Spinal cord (tissue), 10 donors: ENCODE measurements around the gene ATRIP. TPM values are rescaled to one million over a fixed set of nuclear protein-coding genes. Genes with fewer than 3 reads are reported as not detected.
"Not testable (repeated sequence)": the region's sequence is repeated elsewhere in the genome, so short reads cannot be mapped to it uniquely, and the experiment has no call there.

ENCODE experiments used
- DNase-seq, 6 donors: peaks; one replicate each; pipeline versions ENCODE4 v3.0.0 to v3.0.0-alpha.2; 2013 to 2015; ENCODE audit warnings: low spot score in 6 of 6, low read depth in 4 of 6
- H3K27ac ChIP-seq: one replicate; pipeline ENCODE4 v1.5.1; 2013; ENCODE audit warnings: low read depth, low read length, control low read depth
- H3K27me3 ChIP-seq: one replicate; pipeline ENCODE4 v1.6.1; 2013; ENCODE audit warnings: low read length; ENCODE audit not compliant: control insufficient read depth, insufficient read depth
- H3K36me3 ChIP-seq: one replicate; pipeline ENCODE4 v1.6.1; 2013; ENCODE audit warnings: low read length; ENCODE audit not compliant: control insufficient read depth, insufficient read depth
- H3K4me1 ChIP-seq: one replicate; pipeline ENCODE4 v1.6.1; 2013; ENCODE audit warnings: low read length; ENCODE audit not compliant: control insufficient read depth, insufficient read depth
- H3K4me3 ChIP-seq: one replicate; pipeline ENCODE4 v1.5.1; 2013; ENCODE audit warnings: low read depth, low read length, control low read depth
- H3K9me3 ChIP-seq: one replicate; pipeline ENCODE4 v1.6.1; 2013; ENCODE audit warnings: low read length; ENCODE audit not compliant: control insufficient read depth, insufficient read depth
- WGBS: methylation state at CpG from one replicate; pipeline ENCODE4 v1.1.5; 2013; ENCODE audit warnings: missing lambda C conversion rate; ENCODE audit not compliant: insufficient coverage; 5-methylcytosine and 5-hydroxymethylcytosine counted together
- polyA plus RNA-seq, 2 donors: library from polyadenylated mRNA; unstranded; fragments of 120-200 nt; gene quantifications; one replicate each; pipeline ENCODE4 v1.2.1, GENCODE V29; 2013; ENCODE audit not compliant: insufficient read length in 2 of 2
- total RNA-seq, 2 donors: library from RNA; depleted of rRNA in 1 of 2; stranded (reverse); fragments of 120-200 nt in 1 of 2; fragments of >200 nt in 1 of 2; gene quantifications; one replicate each; pipeline versions ENCODE4 v1.2.3 to v1.2.4, GENCODE V29; 2013 to 2014
- donor health status: healthy.

ATRIP gene
- total and polyA plus RNA-seq, 4 donors: 5.5 to 12.8 (median 9.6) TPM

- no peak for DNase-seq
- Histone ChIP-seq H3K9me3 (no peaks in the 10 kb centered on the region), H3K4me3 (no peak overlapping the region), H3K27me3 (no peaks in the 10 kb centered on the region), H3K27ac (no peak overlapping the region), H3K36me3 (peaks cover 26% of the 10 kb centered on the region), H3K4me1 (peaks cover 13% of the 10 kb centered on the region)
- 100% methylated on average over 1 of the region's 1 CpG for WGBS
Measured at GRCh38 chr3:48451270-48451669, 4.7 kb downstream of the ATRIP start.

- DNase-seq: no peak
- no peaks in the 10 kb centered on the region for H3K9me3 ChIP-seq
- H3K27ac ChIP-seq: no peak overlapping the region
- peaks cover 53% of the 10 kb centered on the region for H3K36me3 ChIP-seq
- no peak overlapping the region for H3K4me3 ChIP-seq
- no CpG with 5 or more reads among the region's 1 CpG for WGBS
- no peaks in the 10 kb centered on the region for H3K27me3 ChIP-seq
- H3K4me1 ChIP-seq: no peaks in the 10 kb centered on the region
Measured at GRCh38 chr3:48456456-48456855, 9.9 kb downstream of the ATRIP start.

- peaks cover 55% of the 10 kb centered on the region for H3K36me3 ChIP-seq
- WGBS: 93% methylated on average over 3 of the region's 3 CpGs
Measured at GRCh38 chr3:48459331-48459730, 12.8 kb downstream of the ATRIP start.

GRCh38 chr3:48459773-48460516 lies 13.4 kb downstream of the ATRIP start:
- H3K27me3 ChIP-seq: no peaks in the 10 kb centered on the region
- DNase-seq: no peak
- peaks cover 6% of the 10 kb centered on the region for H3K4me1 ChIP-seq
- no peak overlapping the region for H3K4me3 ChIP-seq
- H3K36me3 ChIP-seq: peaks cover 60% of the 10 kb centered on the region
- H3K27ac ChIP-seq: no peak overlapping the region
- 93% methylated on average over 7 of the region's 7 CpGs for WGBS
- H3K9me3 ChIP-seq: no peaks in the 10 kb centered on the region

More at GRCh38 chr3:48459331-48459730, 12.8 kb downstream of the ATRIP start:
- no peak overlapping the region for H3K27ac ChIP-seq
- H3K4me3 ChIP-seq: no peak overlapping the region
- H3K9me3 ChIP-seq: no peaks in the 10 kb centered on the region
- H3K4me1 ChIP-seq: no peaks in the 10 kb centered on the region
- no peaks in the 10 kb centered on the region for H3K27me3 ChIP-seq
- DNase-seq: no peak

GRCh38 chr3:48460517-48460902 lies 14.0 kb downstream of the ATRIP start:
- no peak overlapping the region for H3K27ac ChIP-seq
- H3K27me3 ChIP-seq: no peaks in the 10 kb centered on the region
- no peak for DNase-seq
- no peaks in the 10 kb centered on the region for H3K9me3 ChIP-seq
- H3K4me3 ChIP-seq: no peak overlapping the region
- 90% methylated on average over 2 of the region's 3 CpGs for WGBS
- peaks cover 12% of the 10 kb centered on the region for H3K4me1 ChIP-seq
- H3K36me3 ChIP-seq: peaks cover 60% of the 10 kb centered on the region

GRCh38 chr3:48461767-48462166 lies 15.2 kb downstream of the ATRIP start:
- Histone ChIP-seq H3K36me3 (peaks cover 69% of the 10 kb centered on the region), H3K4me1 (peaks cover 24% of the 10 kb centered on the region)
- no CpG with 5 or more reads among the region's 7 CpGs for WGBS
- H3K4me3 ChIP-seq, H3K27ac ChIP-seq, DNase-seq, H3K9me3 ChIP-seq, H3K27me3 ChIP-seq: not testable (repeated sequence)

GRCh38 chr3:48463703-48464102 lies 17.2 kb downstream of the ATRIP start:
- DNase-seq: no peak
- Histone ChIP-seq H3K27ac (no peak overlapping the region), H3K27me3 (no peaks in the 10 kb centered on the region), H3K9me3 (no peaks in the 10 kb centered on the region), H3K4me3 (no peak overlapping the region), H3K36me3 (peaks cover 80% of the 10 kb centered on the region), H3K4me1 (peaks cover 43% of the 10 kb centered on the region)
- WGBS: 82% methylated on average over 9 of the region's 9 CpGs

GRCh38 chr3:48464713-48465221 lies 18.2 kb downstream of the ATRIP start:
- Histone ChIP-seq H3K4me3 (no peak overlapping the region), H3K9me3 (no peaks in the 10 kb centered on the region), H3K27me3 (no peaks in the 10 kb centered on the region), H3K36me3 (peaks cover 83% of the 10 kb centered on the region), H3K27ac (peak overlapping the region; percentile 99), H3K4me1 (peaks cover 54% of the 10 kb centered on the region)
- no peak for DNase-seq
- 93% methylated on average over 16 of the region's 17 CpGs for WGBS

GRCh38 chr3:48465237-48465530 lies 18.6 kb downstream of the ATRIP start:
- Histone ChIP-seq H3K4me3 (peak overlapping the region; percentile 59), H3K4me1 (peaks cover 57% of the 10 kb centered on the region), H3K27ac (peak overlapping the region; percentile 99), H3K9me3 (no peaks in the 10 kb centered on the region), H3K36me3 (peaks cover 83% of the 10 kb centered on the region), H3K27me3 (no peaks in the 10 kb centered on the region)
- DNase-seq: peak in 1 of 6 donors; percentile 13
- WGBS: 6% methylated on average over 7 of the region's 7 CpGs
